GM12892 (cell line): ENCODE results near the gene ZNF668.

Source experiments
- POLR2A ChIP-seq: IDR thresholded peaks from 2 replicates; pipeline ENCODE4 v1.6.1; 2011; ENCODE audit warnings: low read depth, low read length, control low read depth
- POLR2AphosphoS5 ChIP-seq: IDR thresholded peaks from 2 replicates; pipeline ENCODE4 v1.6.1; 2011; ENCODE audit warnings: low read depth, low read length, control low read depth

GRCh38 chr16:31087481-31087880, 13.4 kb upstream of the ZNF668 start:
- TF ChIP-seq POLR2A (no peak), POLR2AphosphoS5 (no peak)
